Activated CD8-positive, alpha-beta memory T cell treated with anti-CD3 and anti-CD28 coated beads for 24 hours (primary cell): ENCODE measurements around the gene CMC1.
"Not testable (repeated sequence)": the region's sequence is repeated elsewhere in the genome, so short reads cannot be mapped to it uniquely, and the experiment has no call there.

Source experiments
- DNase-seq: peaks from one replicate; pipeline ENCODE4 v3.0.0-alpha.2; 2020

CMC1 gene, protein sequence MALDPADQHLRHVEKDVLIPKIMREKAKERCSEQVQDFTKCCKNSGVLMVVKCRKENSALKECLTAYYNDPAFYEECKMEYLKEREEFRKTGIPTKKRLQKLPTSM

DNA sequence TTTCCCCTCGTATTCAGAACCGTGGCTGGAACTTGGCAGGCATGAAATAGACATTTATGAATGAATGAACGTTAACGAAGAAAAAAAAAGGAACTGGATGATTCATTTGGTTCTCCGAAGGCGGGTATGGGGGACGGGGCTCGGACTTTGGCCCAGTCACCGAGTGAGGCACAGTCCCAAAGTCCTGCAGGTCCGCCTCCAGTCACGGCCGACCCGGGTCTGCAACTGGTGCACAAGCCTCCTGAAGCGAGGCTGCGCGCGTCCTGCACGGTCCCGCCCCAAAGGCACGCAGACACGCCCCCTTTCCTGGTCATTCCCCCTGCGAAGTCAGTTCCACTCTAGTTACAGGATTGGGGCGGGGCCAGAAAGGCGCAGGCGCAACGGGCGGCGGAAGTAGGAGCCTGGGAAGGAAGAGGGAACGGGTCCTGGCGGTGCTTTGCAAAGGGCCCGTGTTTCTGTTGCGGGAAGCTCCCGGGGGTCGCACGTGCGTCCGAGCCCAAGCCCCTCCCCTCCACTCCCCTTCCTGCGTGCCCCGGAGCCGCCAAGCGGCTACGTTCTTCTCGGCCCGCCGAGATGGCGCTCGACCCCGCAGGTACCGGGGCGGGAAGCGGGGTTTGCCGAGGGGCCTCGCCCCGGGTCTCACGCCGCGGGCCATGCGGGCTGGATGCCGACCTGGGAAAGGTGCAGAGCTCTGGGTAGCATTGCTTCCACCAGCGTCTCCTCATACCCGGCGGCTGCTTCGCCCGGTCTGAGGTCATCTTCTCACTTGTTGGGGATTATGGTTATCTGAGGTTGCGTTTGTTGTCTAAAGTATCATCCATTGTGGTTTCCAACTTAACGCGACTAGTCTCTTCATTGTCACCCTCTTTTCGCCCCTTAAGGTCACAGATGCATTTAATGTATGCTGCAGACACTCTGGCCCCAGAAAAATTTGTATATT lies at the start of gene CMC1:
TSS of gene CMC1 (plus strand) at position 399 of the 940 bp plus-strand sequence. CDS start at position 574, 175 bp downstream.
- DNase-seq = peak; percentile 97

DNA sequence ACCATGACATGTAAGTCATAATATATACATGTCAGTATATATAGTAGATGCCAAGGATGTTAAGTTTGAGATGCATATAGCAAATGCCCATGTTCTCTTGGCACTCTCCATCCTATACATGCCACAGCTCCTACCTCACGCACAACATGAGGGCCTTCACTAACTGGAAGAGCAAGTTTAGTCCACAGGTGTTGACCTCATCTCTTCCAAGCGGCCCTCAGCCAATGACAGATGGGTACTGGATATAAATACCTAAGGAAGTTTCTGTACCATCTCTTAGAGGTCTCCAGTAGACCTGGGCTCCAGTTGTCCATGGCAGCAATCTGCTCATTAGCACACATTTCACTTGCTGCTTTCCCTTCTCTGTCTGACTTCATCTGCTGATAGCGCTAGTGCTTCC lies 43.3 kb upstream of the CMC1 start:
- no peak for DNase-seq

DNA sequence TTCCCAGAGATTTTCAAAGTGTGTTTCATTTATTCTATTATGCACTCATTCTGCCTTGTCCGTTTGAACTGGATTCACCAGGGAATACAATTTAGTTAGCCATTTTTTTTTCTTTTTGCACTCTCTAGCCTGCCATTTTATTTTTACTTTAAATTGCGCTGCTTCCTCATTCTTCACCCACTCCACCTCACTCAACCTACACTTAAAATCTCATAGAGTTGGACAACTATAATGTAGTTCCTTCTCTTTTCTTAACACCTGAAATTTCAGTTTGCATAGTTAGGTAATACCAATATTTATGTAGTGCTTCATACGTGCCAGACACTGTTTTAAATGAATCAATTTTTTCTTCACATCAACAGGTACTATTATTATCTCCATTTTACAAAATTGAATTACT lies 42.4 kb upstream of the CMC1 start:
- no peak for DNase-seq

DNA sequence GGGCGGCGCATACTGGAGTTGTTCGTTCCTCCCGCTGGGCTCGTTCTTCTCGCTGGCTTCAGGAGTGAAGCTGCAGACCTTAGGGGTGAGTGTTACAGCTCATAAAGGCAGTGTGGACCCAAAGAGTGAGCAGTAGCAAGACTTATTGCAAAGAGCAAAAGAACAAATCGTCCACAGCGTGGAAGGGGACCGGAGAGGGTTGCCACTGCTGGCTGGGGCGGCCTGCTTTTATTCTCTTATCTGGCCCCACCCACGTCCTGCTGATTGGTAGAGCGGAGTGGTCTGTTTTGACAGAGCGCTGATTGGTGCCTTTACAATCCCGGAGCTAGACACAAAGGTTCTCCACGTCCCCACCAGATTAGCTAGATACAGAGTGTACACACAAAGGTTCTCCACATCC lies 41.8 kb upstream of the CMC1 start:
- DNase-seq = not testable (repeated sequence)

DNA sequence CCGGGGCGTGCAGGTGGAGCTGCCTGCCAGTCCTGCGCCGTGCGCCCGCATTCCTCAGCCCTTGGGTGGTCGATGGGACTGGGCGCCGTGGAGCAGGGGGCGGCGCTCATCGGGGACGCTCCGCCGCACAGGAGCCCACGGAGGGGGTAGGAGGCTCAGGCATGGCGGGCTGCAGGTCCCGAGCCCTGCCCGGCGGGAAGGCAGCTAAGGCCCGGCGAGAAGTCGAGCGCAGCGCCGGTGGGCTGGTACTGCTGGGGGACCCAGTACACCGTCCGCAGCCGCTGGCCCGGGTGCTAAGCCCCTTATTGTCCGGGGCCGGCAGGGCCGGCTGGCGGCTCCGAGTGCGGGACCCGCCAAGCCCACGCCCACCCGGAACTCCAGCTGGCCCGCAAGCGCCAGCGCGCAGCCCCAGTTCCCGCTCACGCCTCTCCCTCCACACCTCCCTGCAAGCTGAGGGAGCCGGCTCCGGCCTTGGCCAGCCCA lies 41.0 kb upstream of the CMC1 start:
- DNase-seq = peak; percentile 59

DNA sequence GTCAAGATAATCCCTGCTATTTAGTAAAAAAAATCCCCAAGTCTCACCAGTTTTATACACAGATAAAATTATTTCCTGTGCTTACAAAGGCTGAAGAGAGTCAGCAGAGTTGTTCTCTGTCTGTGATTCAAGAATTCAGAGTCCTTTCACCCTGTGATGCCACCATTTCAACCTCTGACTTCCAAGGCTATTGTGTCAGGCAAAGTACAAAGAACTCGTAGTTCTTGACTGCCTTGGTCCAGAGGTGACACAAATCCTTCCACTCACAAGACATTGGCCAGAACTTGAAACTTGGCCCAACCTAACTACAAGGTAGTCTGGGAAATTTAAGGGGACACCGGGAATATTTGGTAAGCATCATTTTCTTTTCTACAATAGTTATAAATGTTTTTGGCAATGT lies 34.9 kb upstream of the CMC1 start:
- no peak for DNase-seq

DNA sequence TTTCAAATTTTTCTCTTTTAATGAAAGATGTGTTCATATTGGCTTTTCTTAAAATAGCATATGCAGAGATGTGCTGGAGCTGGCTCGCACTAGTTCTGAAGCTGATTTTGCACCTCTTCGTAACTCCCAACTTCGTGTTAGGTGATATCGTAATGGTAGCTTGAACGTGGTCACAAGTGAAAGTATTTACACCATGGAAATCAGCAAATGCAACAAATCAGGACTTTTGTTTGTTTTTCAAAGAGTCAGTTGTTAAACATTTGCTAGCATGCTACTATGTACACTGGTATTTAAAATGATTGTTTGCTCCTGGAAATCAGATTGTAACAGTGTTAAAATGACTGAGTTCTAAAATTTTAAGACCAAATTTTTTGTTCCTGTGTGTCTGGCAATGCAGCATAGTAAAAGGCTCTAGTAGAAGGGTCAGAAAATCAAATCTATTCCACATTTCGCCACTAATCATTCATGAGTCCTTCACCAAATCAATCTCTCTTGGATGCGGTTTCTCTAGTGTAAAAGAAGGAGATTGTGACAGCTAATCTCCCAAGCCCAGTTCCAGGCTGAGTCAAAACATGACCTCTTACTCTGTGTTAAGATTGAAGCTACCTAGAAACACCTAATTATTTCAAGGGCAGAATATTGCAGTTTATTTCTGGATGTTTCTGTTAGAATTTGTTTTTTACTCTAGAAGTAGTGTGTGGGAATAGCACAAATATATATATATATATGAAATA lies 34.3 kb upstream of the CMC1 start:
- no peak for DNase-seq

DNA sequence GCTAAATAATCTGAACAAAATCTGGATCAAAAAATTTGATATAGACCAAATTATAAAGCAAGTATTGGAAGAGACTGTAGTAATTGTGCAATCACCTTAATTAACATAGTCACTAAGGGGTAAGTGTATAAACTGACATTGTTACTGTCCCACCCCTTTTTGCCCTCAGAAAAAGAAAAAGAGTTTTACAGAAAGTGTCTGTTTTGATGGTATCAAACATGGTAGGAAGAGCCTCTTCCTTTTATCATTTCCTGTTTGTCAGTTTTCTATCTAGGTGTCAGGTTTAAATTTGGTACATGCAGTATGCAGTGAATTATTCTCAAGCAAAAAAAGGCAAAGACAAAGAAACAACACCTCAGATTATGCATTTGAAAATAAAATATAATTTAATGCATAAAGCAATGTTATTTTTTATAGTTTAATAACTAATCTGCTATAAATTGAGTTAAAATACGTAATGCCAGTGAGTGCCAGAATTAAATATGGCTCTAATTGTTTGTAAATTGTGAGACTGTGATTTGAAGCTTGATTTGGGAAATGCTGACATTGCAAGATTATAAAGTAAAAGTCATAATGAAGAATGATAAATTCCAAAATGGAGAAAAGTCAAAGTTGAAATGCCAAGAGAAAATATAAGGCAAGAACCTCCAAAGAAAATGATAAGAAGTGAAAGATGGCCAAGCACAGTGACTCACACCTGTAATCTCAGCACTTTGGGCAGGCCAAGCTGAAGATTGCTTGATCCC lies 30.3 kb upstream of the CMC1 start:
- no peak for DNase-seq

DNA sequence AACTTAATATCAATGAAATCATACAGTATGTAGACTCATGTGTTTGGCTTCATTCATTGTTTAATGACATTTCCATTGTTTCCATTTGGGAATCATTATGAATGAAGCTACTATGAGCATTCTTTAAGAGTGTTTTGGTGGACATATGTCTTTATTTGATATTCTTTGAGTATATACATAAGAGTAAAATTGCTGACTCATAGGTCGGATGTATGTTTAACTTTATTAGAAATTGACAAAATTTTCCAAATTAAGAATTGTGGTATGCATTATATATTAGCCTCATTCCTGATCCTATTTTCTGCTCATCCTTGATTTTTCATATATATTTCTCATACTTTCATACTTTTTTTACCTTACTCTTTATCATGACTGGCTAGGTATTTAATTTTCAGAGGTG lies 28.7 kb upstream of the CMC1 start:
- no peak for DNase-seq

DNA sequence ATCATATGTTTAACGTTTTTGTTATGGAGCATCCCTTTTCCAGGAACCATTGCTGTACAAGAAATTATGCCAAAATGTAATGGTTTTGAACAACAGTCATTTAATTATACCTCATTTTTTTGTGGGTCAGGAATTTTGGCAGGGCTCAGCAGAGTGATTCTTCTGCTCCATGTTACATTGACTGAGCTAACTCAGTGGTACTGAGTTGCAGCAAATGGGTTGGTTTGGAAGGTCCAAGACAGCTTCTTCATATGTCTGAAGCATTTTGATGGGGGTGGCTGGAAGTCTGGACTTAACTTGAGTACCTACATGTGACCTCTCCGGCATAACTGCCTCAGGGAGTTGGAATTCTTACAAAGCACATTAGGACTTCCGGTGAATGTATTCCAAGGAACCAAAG lies 26.0 kb upstream of the CMC1 start:
- DNase-seq = no peak

DNA sequence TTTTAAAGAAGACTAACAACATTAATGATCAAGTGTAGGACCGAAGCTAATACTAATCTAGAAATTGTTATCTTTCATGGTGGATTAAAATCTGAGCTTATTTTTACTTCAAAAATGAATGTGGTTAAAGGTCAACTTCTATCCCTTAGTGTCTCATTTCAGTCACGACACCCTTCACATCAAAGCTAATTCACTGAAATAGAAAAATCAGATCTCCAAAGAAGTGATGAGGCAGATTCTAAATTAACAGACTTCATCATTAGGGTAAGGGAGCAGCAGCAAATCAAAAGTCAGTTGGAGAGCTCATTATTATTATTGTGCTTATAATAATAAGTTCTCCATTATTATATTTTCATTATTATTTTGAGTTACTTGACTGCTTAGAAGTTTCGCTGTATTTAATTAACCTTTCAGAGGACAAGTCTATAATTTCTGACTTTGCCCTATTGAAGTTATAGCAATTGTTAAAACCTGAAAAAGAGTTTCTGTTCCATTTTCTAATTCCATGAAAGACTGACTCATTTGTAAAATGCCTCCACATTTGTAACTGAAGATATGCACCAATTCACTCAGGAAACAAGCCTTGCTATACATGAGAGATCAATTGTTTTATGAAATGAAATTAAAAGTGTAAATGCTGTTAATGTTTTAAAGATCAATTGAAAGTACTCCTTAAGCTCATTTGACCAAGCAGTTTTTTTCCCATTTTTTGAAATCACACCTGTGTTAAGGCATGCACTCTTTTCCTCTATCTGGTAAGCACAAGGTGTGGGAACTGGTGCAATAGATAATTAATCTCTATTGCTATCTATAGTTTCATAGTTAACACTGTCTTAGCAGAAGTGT lies 23.1 kb upstream of the CMC1 start:
- no peak for DNase-seq

DNA sequence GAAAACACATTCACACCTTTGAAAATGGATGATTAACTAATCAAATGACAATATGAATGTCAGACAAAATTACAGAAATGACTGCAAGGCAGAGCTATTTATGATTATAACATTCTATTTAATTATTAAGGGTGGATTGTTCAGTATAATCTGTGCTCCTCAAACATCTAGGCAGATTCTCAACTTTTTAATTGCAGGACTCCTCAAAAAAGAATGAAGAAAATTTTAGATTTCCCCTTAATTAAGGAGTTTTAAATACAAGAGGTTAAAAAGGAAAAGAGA lies 22.6 kb upstream of the CMC1 start:
- no peak for DNase-seq

DNA sequence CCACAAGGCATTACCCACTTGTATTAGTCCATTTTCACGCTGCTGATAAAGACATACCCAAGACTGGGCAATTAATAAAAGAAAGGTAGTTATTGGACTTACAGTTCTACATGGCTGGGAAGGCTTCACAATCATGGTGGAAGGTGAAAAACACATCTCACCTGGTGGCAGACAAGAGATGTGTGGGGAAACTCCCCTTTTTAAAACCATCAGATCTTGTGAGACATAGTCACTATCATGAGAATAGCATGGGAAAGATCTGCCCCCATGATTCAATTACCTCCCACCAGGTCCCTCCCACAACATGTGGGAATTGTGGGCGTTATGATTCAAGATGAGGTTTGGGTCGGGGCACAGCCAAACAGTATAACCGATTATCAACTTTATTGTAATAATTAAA lies 17.0 kb upstream of the CMC1 start:
- no peak for DNase-seq

DNA sequence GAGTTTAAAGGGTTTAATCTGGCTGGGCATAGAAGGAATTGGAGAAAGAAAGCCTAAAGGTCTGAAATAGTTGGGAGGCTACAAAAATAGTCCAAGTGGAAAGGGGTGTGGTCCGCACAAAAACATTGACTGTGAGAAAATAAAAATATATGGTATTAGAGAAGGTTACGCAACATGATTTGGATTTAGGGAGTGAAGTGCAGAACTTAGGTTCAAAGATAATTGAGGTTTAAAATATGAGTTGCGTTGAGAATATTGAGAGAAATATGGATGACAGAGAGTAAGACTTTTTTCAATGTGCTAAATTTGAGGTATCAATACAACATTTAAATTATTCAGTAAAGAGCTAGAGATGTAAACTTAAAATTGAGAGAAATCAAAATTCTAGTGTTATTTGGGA lies 15.4 kb upstream of the CMC1 start:
- no peak for DNase-seq

DNA sequence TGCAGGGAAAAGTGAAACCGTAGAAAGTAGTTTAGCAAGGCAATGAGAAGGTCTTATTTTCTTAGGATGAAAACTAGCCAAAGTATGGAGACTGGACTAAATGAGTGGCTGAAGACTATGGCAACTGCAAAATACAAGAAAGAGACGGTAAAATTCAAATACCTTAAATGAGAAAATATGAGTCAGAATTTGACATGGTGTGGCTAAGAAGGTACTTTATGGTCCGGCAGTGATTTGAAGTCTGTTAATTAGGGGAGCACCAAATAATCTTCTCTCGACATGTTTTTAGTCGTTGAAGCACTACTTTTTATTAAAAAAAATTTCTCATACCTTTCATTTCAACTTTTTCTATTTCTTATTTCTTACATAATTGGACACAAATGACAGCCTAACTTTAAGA lies 12.8 kb upstream of the CMC1 start:
- no peak for DNase-seq

DNA sequence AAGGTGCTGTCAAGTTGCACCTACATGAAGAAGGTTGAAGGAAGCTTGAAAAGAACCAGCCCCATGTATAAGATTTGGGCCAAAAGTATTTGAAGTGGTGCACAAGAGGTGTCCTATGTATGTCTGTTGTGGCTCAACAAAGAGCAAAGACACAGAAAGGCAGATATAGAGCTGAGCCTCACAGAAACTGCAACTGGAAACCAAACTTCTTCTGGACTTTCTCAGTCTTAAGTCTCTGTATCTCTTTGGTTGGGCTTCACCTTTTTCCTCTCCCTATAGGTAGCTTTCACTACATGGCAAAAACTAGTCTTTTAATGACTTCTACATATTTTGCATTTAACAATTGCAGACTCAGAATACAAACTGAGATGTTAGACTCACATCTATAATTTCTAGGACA lies 8.8 kb upstream of the CMC1 start:
- DNase-seq = no peak

DNA sequence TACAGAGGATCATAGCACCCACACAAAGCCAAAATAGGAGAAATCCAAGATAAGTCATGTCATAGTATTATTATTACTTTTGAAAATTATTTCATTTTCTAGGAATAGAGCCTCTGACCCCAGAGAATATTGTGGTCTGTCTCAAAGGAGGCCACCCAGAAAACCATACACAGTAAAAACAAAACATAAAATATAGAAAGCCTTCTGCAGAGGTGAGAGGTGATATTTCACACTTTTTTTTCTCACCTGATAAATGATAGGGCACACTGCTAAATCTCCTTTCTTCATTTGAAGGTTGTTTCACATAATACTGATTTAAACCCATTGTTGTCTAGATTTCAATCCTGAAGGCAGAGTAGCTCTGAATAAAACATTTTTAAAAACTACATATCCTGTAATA lies 7.0 kb upstream of the CMC1 start:
- DNase-seq = no peak

DNA sequence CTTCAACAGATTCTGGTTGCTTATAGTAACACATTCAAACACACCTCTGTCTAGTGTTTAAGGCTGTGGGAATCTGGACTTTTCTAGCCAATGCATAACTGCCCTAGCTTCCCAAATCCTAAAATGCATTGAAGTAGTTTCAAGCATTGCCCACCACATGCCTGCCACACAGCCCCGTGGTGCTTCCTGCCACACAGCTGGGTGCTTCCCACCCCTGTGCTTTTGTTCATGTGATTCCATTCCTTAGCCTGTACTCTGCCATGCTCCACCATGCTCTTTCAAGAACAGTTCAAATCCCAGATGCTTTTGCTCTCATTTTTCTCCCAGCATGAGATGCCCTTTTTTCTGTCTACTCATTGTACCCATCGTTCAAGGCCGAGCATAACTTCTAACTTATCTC lies 2.3 kb upstream of the CMC1 start:
- no peak for DNase-seq

DNA sequence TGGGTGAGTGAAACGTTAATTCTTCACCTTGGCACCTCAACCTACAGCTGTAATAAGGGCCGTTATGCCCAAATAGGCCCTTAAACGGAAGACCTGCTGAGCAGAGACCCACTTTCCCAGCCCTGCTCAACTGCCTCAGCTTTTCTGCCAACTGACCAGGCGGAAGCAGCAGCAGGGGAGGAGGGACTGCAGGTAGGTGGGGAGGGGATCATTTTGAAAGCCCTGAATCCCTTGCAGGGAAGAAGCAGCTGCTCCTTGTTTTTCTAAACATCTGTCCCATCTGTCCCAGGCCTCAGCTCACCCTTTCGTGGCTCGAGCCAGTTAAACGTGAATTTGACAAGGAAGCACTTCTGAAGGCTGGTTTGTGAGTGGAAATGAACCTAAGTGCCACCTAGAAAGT lies 978 bp upstream of the CMC1 start:
- DNase-seq = no peak

DNA sequence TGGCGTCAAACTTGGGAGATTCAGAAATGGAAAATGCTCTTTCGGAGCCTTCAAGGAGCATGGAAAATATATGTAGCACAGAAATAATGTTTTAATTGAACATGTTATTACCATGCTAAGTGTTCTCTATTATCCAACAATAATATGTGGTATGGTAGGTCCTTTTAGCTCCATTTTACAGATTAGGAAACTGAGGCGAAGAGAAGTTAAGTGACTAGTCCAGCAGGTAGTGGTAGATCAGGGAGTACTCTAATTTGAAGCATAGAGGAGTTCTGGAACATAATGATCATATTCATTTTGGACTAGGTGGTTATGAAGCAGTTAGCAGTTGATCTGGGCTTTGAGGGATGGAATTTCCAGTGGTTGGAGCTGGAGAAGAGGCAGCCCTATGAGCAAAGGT lies 1.1 kb downstream of the CMC1 start:
- no peak for DNase-seq

DNA sequence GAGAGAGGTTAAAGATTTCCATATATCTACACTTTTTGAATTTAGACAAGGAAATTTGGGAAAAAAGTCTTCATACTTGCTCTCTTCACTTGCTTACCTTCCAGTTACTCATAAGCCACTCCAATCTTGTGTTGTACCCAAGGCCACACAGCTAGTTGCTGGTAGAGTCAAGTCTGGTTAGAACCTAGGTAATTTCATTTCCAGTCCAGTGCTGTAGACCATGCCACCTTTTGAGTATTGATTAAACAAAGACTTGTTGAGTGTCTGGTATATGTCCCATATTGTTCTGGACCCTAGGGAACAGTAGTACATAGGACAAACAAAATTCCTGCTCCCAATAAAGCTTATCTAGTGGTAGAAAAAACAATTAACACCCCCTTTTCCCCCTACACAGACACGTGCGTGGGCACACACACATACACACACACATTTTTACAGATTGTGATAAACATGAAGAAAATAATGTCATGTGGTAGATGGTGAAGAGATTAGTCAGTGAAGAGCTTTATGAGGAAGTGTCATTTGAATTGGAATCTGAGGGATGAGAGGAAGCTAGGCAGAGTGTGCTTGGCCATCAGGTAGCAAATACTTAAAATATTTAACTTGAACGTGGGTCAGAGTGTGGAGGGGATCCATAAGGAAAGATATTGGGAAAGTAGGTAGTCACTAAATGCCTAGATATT lies 2.1 kb downstream of the CMC1 start:
- no peak for DNase-seq

DNA sequence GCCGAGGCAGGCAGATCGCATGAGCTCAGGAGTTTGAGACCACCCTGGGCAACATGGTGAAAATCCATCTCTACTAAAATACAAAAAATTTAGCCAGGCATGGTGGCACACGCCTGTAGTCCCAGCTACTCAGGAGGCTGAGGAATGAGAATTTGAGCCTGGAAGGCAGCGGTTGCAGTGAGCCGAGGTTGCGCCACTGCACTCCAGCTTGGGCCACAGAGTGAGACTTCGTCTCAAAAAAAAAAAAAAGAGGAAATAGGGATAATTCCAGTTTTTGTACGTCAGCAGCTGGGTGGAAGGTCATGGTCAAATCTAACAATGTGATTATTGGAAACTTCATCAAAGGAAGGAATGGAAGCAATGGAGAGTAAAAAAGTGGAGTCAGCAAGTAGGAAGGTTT lies 3.1 kb downstream of the CMC1 start:
- no peak for DNase-seq
